Measurements from ENCODE around the gene CDKAL1. TPM values are rescaled to one million over a fixed set of nuclear protein-coding genes. Genes with fewer than 3 reads are reported as not detected.

CDKAL1 gene
- total and polyA plus RNA-seq, 10 of the 15 experiments (the other 5 are each of a cell fraction or from before 2014, with no cell fraction given) = 10.7 to 26.9 (median 17.3) TPM

GRCh38 chr6:20563377-20563776 is 29.1 kb downstream of the CDKAL1 start:
- Histone ChIP-seq H3K79me2 (ENCODE audit: control insufficient read depth, insufficient read depth, low read length) (no peaks in the 10 kb centered on the region; the same call in 1 of the 2 replicates), H3K27ac (ENCODE audit: control insufficient read depth, insufficient read depth) (no peak overlapping the region), H2AFZ (ENCODE audit: control insufficient read depth, low read depth, low read length) (no peak overlapping the region), H3K9ac (ENCODE audit: control insufficient read depth, insufficient read depth, low read length) (no peak overlapping the region), H3K4me3 (no peak overlapping the region), H4K20me1 (ENCODE audit: control insufficient read depth, insufficient read depth) (no peaks in the 10 kb centered on the region), H3K9me3 (replicated peaks; ENCODE audit: control insufficient read depth, insufficient read depth, low read length) (no peaks in the 10 kb centered on the region; the same call in 2 of the 3 replicates), H3K36me3 (ENCODE audit: control insufficient read depth in 2 of 2, insufficient read depth in 2 of 2, low read length in 1 of 2) (peaks cover 0 to 2% of the 10 kb centered on the region in 2 experiments; a peak in 2 of 4 replicates), H3K4me1 (ENCODE audit: control insufficient read depth, insufficient read depth, low read length) (peaks cover 5% of the 10 kb centered on the region), H3K4me2 (ENCODE audit: control insufficient read depth, insufficient read depth) (no peak overlapping the region), H3K27me3 (replicated peaks in 1 of 2; ENCODE audit: control insufficient read depth in 2 of 2, insufficient read depth in 2 of 2, low read length in 1 of 2) (no peaks in the 10 kb centered on the region)
- RAD21 ChIA-PET (ENCODE audit: unreplicated experiment) = interaction anchor here (0.8 to 4.2 kb wide), 14 partner anchors 10 to 1374 kb away, joined by 3 to 83 read pairs (median 8); partner anchors contain the start of gene SOX4
- intact Hi-C loops (cut with micrococcal nuclease; ENCODE audit: unreplicated experiment) = loop anchor here (5.0 to 10.0 kb wide), 5 partner anchors 141 to 1371 kb away; no protein-coding TSS in a partner anchor
- DNase-seq (ENCODE audit: low read depth, low spot score) (no peak), FAIRE-seq (no peak), ATAC-seq (no peak)
- in situ Hi-C loops (cut with MboI) = loop anchor here (5.0 to 25.0 kb wide), 3 partner anchors 874 to 1374 kb away; no protein-coding TSS in a partner anchor
- SMC1A ChIA-PET (ENCODE audit: uncharacterized antibody, unreplicated experiment) = interaction anchor here (0.6 to 5.6 kb wide), 22 partner anchors 8 to 1354 kb away, joined by 3 to 62 read pairs (median 5); partner anchors contain the start of gene SOX4
- CTCF ChIA-PET = interaction anchor here (0.7 to 5.9 kb wide), 28 partner anchors 8 to 1907 kb away, joined by 3 to 137 read pairs (median 4); partner anchors contain the start of gene SOX4
- POLR2A ChIA-PET = interaction anchor here (0.7 to 1.1 kb wide), 2 partner anchors 810 to 1032 kb away, joined by 3 to 4 read pairs; no protein-coding TSS in a partner anchor
- BruUV-seq (replicated peaks) = no TSS peak
- WGBS (ENCODE audit: insufficient coverage, insufficient replicate concordance, low lambda C conversion rate, missing lambda C conversion rate) = 62% methylated on average over 2 of the region's 2 CpGs
- no peak for TF ChIP-seq ZNF622 (IDR thresholded peaks at IDR 0.05)
- TF ChIP-seq, protein P1, sequence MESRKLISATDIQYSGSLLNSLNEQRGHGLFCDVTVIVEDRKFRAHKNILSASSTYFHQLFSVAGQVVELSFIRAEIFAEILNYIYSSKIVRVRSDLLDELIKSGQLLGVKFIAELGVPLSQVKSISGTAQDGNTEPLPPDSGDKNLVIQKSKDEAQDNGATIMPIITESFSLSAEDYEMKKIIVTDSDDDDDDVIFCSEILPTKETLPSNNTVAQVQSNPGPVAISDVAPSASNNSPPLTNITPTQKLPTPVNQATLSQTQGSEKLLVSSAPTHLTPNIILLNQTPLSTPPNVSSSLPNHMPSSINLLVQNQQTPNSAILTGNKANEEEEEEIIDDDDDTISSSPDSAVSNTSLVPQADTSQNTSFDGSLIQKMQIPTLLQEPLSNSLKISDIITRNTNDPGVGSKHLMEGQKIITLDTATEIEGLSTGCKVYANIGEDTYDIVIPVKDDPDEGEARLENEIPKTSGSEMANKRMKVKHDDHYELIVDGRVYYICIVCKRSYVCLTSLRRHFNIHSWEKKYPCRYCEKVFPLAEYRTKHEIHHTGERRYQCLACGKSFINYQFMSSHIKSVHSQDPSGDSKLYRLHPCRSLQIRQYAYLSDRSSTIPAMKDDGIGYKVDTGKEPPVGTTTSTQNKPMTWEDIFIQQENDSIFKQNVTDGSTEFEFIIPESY (IDR thresholded peaks at IDR 0.05) = no peak
- no peak for TF ChIP-seq NFXL1 (IDR thresholded peaks at IDR 0.05; ENCODE audit: borderline replicate concordance)
- no peak for TF ChIP-seq MAX (IDR thresholded peaks at IDR 0.05; ENCODE audit: low read depth, low read length)
- no peak for TF ChIP-seq KDM1A (IDR thresholded peaks at IDR 0.05; ENCODE audit: borderline replicate concordance)
- TF ChIP-seq, protein P2, sequence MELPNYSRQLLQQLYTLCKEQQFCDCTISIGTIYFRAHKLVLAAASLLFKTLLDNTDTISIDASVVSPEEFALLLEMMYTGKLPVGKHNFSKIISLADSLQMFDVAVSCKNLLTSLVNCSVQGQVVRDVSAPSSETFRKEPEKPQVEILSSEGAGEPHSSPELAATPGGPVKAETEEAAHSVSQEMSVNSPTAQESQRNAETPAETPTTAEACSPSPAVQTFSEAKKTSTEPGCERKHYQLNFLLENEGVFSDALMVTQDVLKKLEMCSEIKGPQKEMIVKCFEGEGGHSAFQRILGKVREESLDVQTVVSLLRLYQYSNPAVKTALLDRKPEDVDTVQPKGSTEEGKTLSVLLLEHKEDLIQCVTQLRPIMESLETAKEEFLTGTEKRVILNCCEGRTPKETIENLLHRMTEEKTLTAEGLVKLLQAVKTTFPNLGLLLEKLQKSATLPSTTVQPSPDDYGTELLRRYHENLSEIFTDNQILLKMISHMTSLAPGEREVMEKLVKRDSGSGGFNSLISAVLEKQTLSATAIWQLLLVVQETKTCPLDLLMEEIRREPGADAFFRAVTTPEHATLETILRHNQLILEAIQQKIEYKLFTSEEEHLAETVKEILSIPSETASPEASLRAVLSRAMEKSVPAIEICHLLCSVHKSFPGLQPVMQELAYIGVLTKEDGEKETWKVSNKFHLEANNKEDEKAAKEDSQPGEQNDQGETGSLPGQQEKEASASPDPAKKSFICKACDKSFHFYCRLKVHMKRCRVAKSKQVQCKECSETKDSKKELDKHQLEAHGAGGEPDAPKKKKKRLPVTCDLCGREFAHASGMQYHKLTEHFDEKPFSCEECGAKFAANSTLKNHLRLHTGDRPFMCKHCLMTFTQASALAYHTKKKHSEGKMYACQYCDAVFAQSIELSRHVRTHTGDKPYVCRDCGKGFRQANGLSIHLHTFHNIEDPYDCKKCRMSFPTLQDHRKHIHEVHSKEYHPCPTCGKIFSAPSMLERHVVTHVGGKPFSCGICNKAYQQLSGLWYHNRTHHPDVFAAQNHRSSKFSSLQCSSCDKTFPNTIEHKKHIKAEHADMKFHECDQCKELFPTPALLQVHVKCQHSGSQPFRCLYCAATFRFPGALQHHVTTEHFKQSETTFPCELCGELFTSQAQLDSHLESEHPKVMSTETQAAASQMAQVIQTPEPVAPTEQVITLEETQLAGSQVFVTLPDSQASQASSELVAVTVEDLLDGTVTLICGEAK (IDR thresholded peaks at IDR 0.05; ENCODE audit: borderline replicate concordance) = no peak
- TF ChIP-seq, protein P3, sequence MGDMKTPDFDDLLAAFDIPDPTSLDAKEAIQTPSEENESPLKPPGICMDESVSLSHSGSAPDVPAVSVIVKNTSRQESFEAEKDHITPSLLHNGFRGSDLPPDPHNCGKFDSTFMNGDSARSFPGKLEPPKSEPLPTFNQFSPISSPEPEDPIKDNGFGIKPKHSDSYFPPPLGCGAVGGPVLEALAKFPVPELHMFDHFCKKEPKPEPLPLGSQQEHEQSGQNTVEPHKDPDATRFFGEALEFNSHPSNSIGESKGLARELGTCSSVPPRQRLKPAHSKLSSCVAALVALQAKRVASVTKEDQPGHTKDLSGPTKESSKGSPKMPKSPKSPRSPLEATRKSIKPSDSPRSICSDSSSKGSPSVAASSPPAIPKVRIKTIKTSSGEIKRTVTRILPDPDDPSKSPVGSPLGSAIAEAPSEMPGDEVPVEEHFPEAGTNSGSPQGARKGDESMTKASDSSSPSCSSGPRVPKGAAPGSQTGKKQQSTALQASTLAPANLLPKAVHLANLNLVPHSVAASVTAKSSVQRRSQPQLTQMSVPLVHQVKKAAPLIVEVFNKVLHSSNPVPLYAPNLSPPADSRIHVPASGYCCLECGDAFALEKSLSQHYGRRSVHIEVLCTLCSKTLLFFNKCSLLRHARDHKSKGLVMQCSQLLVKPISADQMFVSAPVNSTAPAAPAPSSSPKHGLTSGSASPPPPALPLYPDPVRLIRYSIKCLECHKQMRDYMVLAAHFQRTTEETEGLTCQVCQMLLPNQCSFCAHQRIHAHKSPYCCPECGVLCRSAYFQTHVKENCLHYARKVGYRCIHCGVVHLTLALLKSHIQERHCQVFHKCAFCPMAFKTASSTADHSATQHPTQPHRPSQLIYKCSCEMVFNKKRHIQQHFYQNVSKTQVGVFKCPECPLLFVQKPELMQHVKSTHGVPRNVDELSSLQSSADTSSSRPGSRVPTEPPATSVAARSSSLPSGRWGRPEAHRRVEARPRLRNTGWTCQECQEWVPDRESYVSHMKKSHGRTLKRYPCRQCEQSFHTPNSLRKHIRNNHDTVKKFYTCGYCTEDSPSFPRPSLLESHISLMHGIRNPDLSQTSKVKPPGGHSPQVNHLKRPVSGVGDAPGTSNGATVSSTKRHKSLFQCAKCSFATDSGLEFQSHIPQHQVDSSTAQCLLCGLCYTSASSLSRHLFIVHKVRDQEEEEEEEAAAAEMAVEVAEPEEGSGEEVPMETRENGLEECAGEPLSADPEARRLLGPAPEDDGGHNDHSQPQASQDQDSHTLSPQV (IDR thresholded peaks at IDR 0.05) = no peak
- no peak for TF ChIP-seq SMARCA5 (IDR thresholded peaks at IDR 0.05)
- TF ChIP-seq RB1 (IDR thresholded peaks at IDR 0.05; ENCODE audit: borderline replicate concordance) = no peak
- TF ChIP-seq PAX8 (IDR thresholded peaks at IDR 0.05) = no peak
- TF ChIP-seq LARP7 (IDR thresholded peaks at IDR 0.05) = no peak
- TF ChIP-seq MTA3 (IDR thresholded peaks at IDR 0.05; ENCODE audit: borderline replicate concordance, low read length) = no peak
- no peak for TF ChIP-seq NFYB (IDR thresholded peaks at IDR 0.05; ENCODE audit: insufficient read depth, low read depth, low read length)
- no peak for TF ChIP-seq DPF2 (IDR thresholded peaks at IDR 0.05)
- no peak for TF ChIP-seq ZBED1 (IDR thresholded peaks at IDR 0.05; ENCODE audit: borderline replicate concordance)
